ENCODE measurements around the gene SLC25A40. TPM values are rescaled to one million over a fixed set of nuclear protein-coding genes. Genes with fewer than 3 reads are reported as not detected.
"Not testable (repeated sequence)": the region's sequence is repeated elsewhere in the genome, so short reads cannot be mapped to it uniquely, and the experiment has no call there.

SLC25A40 gene
- total and polyA plus RNA-seq, 8 donors: 23.1 to 47.8 (median 36.0) TPM

GRCh38 chr7:87918740-87919139, 42.6 kb upstream of the SLC25A40 start:
- no peaks in the 10 kb centered on the region for H3K4me1 ChIP-seq
- no peaks in the 10 kb centered on the region for H3K36me3 ChIP-seq
- no peaks in the 10 kb centered on the region for H3K27me3 ChIP-seq
- H3K4me3 ChIP-seq: no peak overlapping the region
- TF ChIP-seq, protein P1, sequence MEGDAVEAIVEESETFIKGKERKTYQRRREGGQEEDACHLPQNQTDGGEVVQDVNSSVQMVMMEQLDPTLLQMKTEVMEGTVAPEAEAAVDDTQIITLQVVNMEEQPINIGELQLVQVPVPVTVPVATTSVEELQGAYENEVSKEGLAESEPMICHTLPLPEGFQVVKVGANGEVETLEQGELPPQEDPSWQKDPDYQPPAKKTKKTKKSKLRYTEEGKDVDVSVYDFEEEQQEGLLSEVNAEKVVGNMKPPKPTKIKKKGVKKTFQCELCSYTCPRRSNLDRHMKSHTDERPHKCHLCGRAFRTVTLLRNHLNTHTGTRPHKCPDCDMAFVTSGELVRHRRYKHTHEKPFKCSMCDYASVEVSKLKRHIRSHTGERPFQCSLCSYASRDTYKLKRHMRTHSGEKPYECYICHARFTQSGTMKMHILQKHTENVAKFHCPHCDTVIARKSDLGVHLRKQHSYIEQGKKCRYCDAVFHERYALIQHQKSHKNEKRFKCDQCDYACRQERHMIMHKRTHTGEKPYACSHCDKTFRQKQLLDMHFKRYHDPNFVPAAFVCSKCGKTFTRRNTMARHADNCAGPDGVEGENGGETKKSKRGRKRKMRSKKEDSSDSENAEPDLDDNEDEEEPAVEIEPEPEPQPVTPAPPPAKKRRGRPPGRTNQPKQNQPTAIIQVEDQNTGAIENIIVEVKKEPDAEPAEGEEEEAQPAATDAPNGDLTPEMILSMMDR (IDR thresholded peaks at IDR 0.05): no peak
- no peak overlapping the region for H3K27ac ChIP-seq
- DNase-seq: no peak
- intact Hi-C loops (cut with DNase I): no loop called here
- no peak for ATAC-seq
- no peaks in the 10 kb centered on the region for H3K9me3 ChIP-seq

DNA sequence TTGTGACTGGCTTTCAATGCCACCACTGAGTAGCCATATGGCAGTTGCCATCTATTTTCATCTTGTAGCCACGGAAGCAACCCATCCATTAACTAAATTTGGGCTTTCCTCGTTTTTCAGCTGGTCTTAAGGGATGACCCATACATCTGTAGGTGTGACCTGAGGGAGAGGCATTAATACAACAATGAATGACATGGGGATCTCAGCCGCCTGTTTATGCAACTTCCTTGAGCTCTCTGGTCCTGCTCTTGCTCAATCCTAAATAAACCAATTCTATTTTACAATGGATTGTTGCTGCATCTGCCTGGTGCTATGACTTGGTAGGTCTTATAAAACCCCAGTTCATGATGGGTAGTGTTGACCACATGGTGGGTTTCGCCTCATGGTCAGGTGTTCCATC, 36.0 kb upstream of the SLC25A40 start:
- no peak overlapping the region for H3K4me3 ChIP-seq
- intact Hi-C loops (cut with DNase I): no loop called here
- no peaks in the 10 kb centered on the region for H3K36me3 ChIP-seq
- no peaks in the 10 kb centered on the region for H3K9me3 ChIP-seq
- no peak overlapping the region for H3K27ac ChIP-seq
- no peak for DNase-seq
- H3K4me1 ChIP-seq: peaks cover 0 to under 1% of the 10 kb centered on the region in 2 donors
- TF ChIP-seq, protein P1 (IDR thresholded peaks at IDR 0.05): no peak
- ATAC-seq: no peak
- H3K27me3 ChIP-seq: no peaks in the 10 kb centered on the region

- H3K4me3 ChIP-seq; H3K9me3 ChIP-seq; H3K27me3 ChIP-seq; H3K4me1 ChIP-seq; DNase-seq; intact Hi-C loops (cut with DNase I); H3K27ac ChIP-seq; ATAC-seq: not testable (repeated sequence)
- H3K36me3 ChIP-seq: peaks cover 0 to 18% of the 10 kb centered on the region in 2 donors
Observed at GRCh38 chr7:87908814-87909213, 32.7 kb upstream of the SLC25A40 start.

- peak overlapping the region in 1 of 2 donors; percentile 21 for H3K27ac ChIP-seq
- ATAC-seq; H3K4me3 ChIP-seq; H3K4me1 ChIP-seq; DNase-seq; H3K27me3 ChIP-seq; H3K9me3 ChIP-seq; intact Hi-C loops (cut with DNase I): not testable (repeated sequence)
- H3K36me3 ChIP-seq: peaks cover 0 to 26% of the 10 kb centered on the region in 2 donors
Observed at GRCh38 chr7:87907136-87907906, 31.2 kb upstream of the SLC25A40 start.

GRCh38 chr7:87899255-87899654, 23.1 kb upstream of the SLC25A40 start:
- ATAC-seq (no peak), DNase-seq (no peak)
- Histone ChIP-seq H3K4me3 (no peak overlapping the region), H3K9me3 (no peaks in the 10 kb centered on the region), H3K27me3 (no peaks in the 10 kb centered on the region), H3K4me1 (no peaks in the 10 kb centered on the region), H3K27ac (no peak overlapping the region), H3K36me3 (peaks cover 0 to 41% of the 10 kb centered on the region in 2 donors)
- TF ChIP-seq, protein P1 (IDR thresholded peaks at IDR 0.05): no peak
- intact Hi-C loops (cut with DNase I): no loop called here

- intact Hi-C loops (cut with DNase I): no loop called here
- Histone ChIP-seq H3K27ac (no peak overlapping the region), H3K27me3 (no peaks in the 10 kb centered on the region), H3K9me3 (no peaks in the 10 kb centered on the region), H3K36me3 (peaks cover 0 to 33% of the 10 kb centered on the region in 2 donors), H3K4me1 (no peaks in the 10 kb centered on the region), H3K4me3 (no peak overlapping the region)
- TF ChIP-seq, protein P1 (IDR thresholded peaks at IDR 0.05): no peak
- DNase-seq: no peak
- no peak for ATAC-seq
Observed at GRCh38 chr7:87895363-87895762, 19.2 kb upstream of the SLC25A40 start.
